Measurements from ENCODE around the gene TNP1.

TNP1 gene

GRCh38 chr2:216884347-216884746 is 24.5 kb upstream of the TNP1 start:
- H3K27ac ChIP-seq: peak overlapping the region; percentile 7 to 15
- no peak for DNase-seq (ENCODE audit: low spot score)

GRCh38 chr2:216882876-216883275 is 23.0 kb upstream of the TNP1 start:
- H3K27ac ChIP-seq: peak overlapping the region; percentile 15 to 35
- DNase-seq (ENCODE audit: low spot score): no peak
- H3K4me3 ChIP-seq: no peak overlapping the region
- no peak for TF ChIP-seq CTCF (IDR thresholded peaks at IDR 0.05)

More at GRCh38 chr2:216884347-216884746, 24.5 kb upstream of the TNP1 start:
- no peak overlapping the region for H3K4me3 ChIP-seq
- TF ChIP-seq CTCF (IDR thresholded peaks at IDR 0.05): no peak

GRCh38 chr2:216881411-216881810 is 21.5 kb upstream of the TNP1 start:
- H3K4me3 ChIP-seq: no peak overlapping the region
- DNase-seq (ENCODE audit: low spot score): no peak
- H3K27ac ChIP-seq: no peak overlapping the region
- no peak for TF ChIP-seq CTCF (IDR thresholded peaks at IDR 0.05)

GRCh38 chr2:216880509-216881184 is 20.8 kb upstream of the TNP1 start:
- H3K27ac ChIP-seq: peak overlapping the region; percentile 3 to 20
- TF ChIP-seq CTCF (IDR thresholded peaks at IDR 0.05): no peak
- no peak for DNase-seq (ENCODE audit: low spot score)

GRCh38 chr2:216879727-216880508 is 20.1 kb upstream of the TNP1 start:
- peak overlapping the region in 1 of 2 donors; percentile 20 for H3K27ac ChIP-seq
- no peak for DNase-seq (ENCODE audit: low spot score)
- no peak for TF ChIP-seq CTCF (IDR thresholded peaks at IDR 0.05)
- no peak overlapping the region for H3K4me3 ChIP-seq

More at GRCh38 chr2:216880509-216881184, 20.8 kb upstream of the TNP1 start:
- no peak overlapping the region for H3K4me3 ChIP-seq

- DNase-seq (ENCODE audit: low spot score): peak; percentile 35
- H3K27ac ChIP-seq: no peak overlapping the region
Observed at GRCh38 chr2:216878072-216878471, 18.2 kb upstream of the TNP1 start.

More at GRCh38 chr2:216878072-216878471, 18.2 kb upstream of the TNP1 start:
- TF ChIP-seq CTCF (IDR thresholded peaks at IDR 0.05): no peak
- H3K4me3 ChIP-seq: no peak overlapping the region
